Peyer's patch (tissue), 4 donors: ENCODE data around the gene COL5A2.

ENCODE experiments used
- CTCF ChIP-seq, 6 experiments: fragments of 450-650 bp in 4 of 6; fragments of 200-600 bp in 2 of 6; sonication (generic) in 1 of 6; IDR thresholded peaks; one replicate each; pipeline ENCODE4 v1.5.1; 2017 to 2019; ENCODE audit warnings: antibody characterized with exemption in 6 of 6, mild to moderate bottlenecking in 3 of 6, moderate library complexity in 1 of 6
- POLR2A ChIP-seq, 2 donors: fragments of 450-650 bp; IDR thresholded peaks; one replicate each; pipeline ENCODE4 v1.5.1; 2017; ENCODE audit warnings: antibody characterized with exemption in 2 of 2, mild to moderate bottlenecking in 2 of 2, moderate library complexity in 2 of 2

GRCh38 chr2:189024901-189025618, 154.5 kb downstream of the COL5A2 start:
- peak in 1 of 6 experiments; percentile 8 for TF ChIP-seq CTCF (IDR thresholded peaks at IDR 0.05)
- no peak for TF ChIP-seq POLR2A (IDR thresholded peaks at IDR 0.05)
